Endodermal cell (in vitro differentiated cells): ENCODE measurements around the gene COL18A1. TPM values are rescaled to one million over a fixed set of nuclear protein-coding genes. Genes with fewer than 3 reads are reported as not detected.

ENCODE experiments used
- DNase-seq: peaks from one replicate; pipeline ENCODE4 v3.0.0-alpha.2; 2017
- H3K27ac ChIP-seq: 2 replicates; pipeline ENCODE4 v1.5.1; 2013; ENCODE audit warnings: mild to moderate bottlenecking, low read depth, low read length, moderate library complexity
- H3K27me3 ChIP-seq: 2 replicates; pipeline ENCODE4 v1.6.1; 2013; ENCODE audit warnings: mild to moderate bottlenecking, low read length, moderate library complexity; ENCODE audit not compliant: insufficient read depth, control insufficient read depth, poor library complexity, severe bottlenecking
- H3K36me3 ChIP-seq: 2 replicates; pipeline ENCODE4 v1.7.0; 2013; ENCODE audit warnings: mild to moderate bottlenecking, low read length, moderate library complexity; ENCODE audit not compliant: control insufficient read depth, insufficient read depth
- H3K4me1 ChIP-seq: one replicate; pipeline ENCODE4 v1.7.0; 2013; ENCODE audit warnings: low read length; ENCODE audit not compliant: control insufficient read depth, insufficient read depth
- H3K4me3 ChIP-seq: 2 replicates; pipeline ENCODE4 v1.5.1; 2013; ENCODE audit warnings: mild to moderate bottlenecking, low read length, moderate library complexity
- H3K9ac ChIP-seq: 2 replicates; pipeline ENCODE4 v1.6.1; 2013; ENCODE audit warnings: mild to moderate bottlenecking, low read length, moderate library complexity; ENCODE audit not compliant: poor library complexity, severe bottlenecking; ENCODE audit errors: extremely low read depth
- H3K9me3 ChIP-seq: 2 replicates; pipeline ENCODE4 v1.6.1; 2013; ENCODE audit warnings: mild to moderate bottlenecking, low read length, moderate library complexity; ENCODE audit not compliant: control insufficient read depth
- H3K27ac Mint-ChIP-seq: 2 replicates; pipeline ENCODE4 v1.8.0; 2020; ENCODE audit warnings: mixed read lengths
- H3K27me3 Mint-ChIP-seq: 2 replicates; pipeline ENCODE4 v1.8.0; 2021; ENCODE audit warnings: mild to moderate bottlenecking, mixed read lengths; ENCODE audit not compliant: insufficient read depth
- H3K36me3 Mint-ChIP-seq: 2 replicates; pipeline ENCODE4 v1.8.0; 2020; ENCODE audit warnings: low read depth, mixed read lengths
- H3K4me1 Mint-ChIP-seq: 2 replicates; pipeline ENCODE4 v1.8.0; 2020; ENCODE audit warnings: mixed read lengths
- H3K4me3 Mint-ChIP-seq: 2 replicates; pipeline ENCODE4 v1.8.0; 2020; ENCODE audit warnings: mild to moderate bottlenecking, moderate library complexity, mixed read lengths
- H3K9me3 Mint-ChIP-seq: 2 replicates; pipeline ENCODE4 v1.8.0; 2020; ENCODE audit warnings: mild to moderate bottlenecking, mixed read lengths
- WGBS, 2 experiments: methylation state at CpG; one replicate each; pipeline versions ENCODE4 v1.1.5 to v1.1.7; 2013; ENCODE audit warnings: missing lambda C conversion rate in 2 of 2, mixed read lengths in 1 of 2; ENCODE audit not compliant: insufficient coverage in 1 of 2, insufficient read length in 1 of 2; 5-methylcytosine and 5-hydroxymethylcytosine counted together
- total RNA-seq, 2 donors: library from RNA; stranded (reverse); fragmentation: NEBNext Ultra II Directional in 1 of 2; extraction: Animal tissue kit (Norgen Biotek cat#: 25700) in 1 of 2; gene quantifications; 2 replicates in 1 of 2; 3 replicates in 1 of 2; pipeline ENCODE4 v1.2.1, GENCODE V29; 2021
- TF ChIP-seq, protein P1 (sequence below): fragments of 200-600 bp; sonication (generic); conservative IDR thresholded peaks from 2 replicates; pipeline ENCODE4 v1.5.0; 2021; ENCODE audit warnings: antibody characterized with exemption, mild to moderate bottlenecking

Gene COL18A1
- total RNA-seq, 2 donors from 2014 or later = 332 to 398 TPM

DNA sequence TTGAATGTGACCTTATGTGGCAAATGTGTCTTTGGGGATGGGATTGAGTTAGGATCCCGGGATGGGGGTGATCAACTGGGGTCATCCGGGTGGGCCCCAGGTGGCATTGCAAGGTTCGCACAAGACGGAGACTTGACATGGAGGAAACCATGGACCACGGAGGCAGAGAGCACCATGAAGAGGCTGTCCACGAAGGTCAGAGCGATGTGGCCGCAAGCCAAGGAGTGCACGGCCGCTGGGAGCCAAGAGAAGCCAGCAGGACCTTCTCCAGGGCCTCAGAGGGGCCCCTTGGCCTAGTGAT lies 22.3 kb upstream of the COL18A1 start:
- Mint-ChIP-seq H3K27ac (no peak overlapping the region), H3K27me3 (no peaks in the 10 kb centered on the region), H3K9me3 (peaks cover 2% of the 10 kb centered on the region), H3K36me3 (no peaks in the 10 kb centered on the region), H3K4me1 (peaks cover 12% of the 10 kb centered on the region), H3K4me3 (no peak overlapping the region)
- no peak overlapping the region for H3K4me3 ChIP-seq
- H3K36me3 ChIP-seq = no peaks in the 10 kb centered on the region
- peaks cover 4% of the 10 kb centered on the region for H3K9me3 ChIP-seq
- no peaks in the 10 kb centered on the region for H3K4me1 ChIP-seq
- 95 to 97% methylated on average over 8 to 10 of the region's 10 CpGs for WGBS, 2 experiments
- TF ChIP-seq, protein P1, sequence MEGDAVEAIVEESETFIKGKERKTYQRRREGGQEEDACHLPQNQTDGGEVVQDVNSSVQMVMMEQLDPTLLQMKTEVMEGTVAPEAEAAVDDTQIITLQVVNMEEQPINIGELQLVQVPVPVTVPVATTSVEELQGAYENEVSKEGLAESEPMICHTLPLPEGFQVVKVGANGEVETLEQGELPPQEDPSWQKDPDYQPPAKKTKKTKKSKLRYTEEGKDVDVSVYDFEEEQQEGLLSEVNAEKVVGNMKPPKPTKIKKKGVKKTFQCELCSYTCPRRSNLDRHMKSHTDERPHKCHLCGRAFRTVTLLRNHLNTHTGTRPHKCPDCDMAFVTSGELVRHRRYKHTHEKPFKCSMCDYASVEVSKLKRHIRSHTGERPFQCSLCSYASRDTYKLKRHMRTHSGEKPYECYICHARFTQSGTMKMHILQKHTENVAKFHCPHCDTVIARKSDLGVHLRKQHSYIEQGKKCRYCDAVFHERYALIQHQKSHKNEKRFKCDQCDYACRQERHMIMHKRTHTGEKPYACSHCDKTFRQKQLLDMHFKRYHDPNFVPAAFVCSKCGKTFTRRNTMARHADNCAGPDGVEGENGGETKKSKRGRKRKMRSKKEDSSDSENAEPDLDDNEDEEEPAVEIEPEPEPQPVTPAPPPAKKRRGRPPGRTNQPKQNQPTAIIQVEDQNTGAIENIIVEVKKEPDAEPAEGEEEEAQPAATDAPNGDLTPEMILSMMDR = no peak
- no peaks in the 10 kb centered on the region for H3K27me3 ChIP-seq
- H3K9ac ChIP-seq = no peak overlapping the region
- DNase-seq = no peak
- H3K27ac ChIP-seq = no peak overlapping the region

DNA sequence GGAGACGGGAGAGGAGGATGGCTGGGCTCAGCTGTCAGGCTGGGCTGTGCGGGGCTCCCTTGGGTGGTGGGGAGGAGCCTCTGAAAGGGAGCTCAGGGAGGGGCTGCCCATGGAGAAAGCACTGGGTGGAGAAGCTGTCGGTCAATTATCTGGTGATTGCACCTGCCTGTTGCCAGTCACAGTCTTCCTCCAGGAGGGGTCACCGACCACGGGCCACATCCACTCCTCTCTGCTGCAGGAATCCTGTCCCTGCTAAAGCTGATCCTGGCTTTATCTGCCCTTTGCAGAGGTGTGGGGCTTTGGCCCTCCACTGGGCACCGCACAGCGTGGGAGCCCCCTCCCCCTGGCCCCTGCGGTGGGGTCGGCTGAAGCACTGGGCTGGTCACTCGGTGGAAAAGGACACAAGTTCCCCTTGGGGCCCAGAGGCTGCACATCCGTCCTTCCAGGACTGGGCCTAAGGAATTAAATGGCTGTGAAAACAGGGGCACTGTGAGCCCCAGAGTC lies 21.8 kb upstream of the COL18A1 start:
- no peak overlapping the region for H3K9ac ChIP-seq
- Mint-ChIP-seq H3K27ac (no peak overlapping the region), H3K27me3 (no peaks in the 10 kb centered on the region), H3K4me3 (no peak overlapping the region), H3K9me3 (peaks cover 2% of the 10 kb centered on the region), H3K4me1 (peaks cover 8% of the 10 kb centered on the region), H3K36me3 (no peaks in the 10 kb centered on the region)
- peak; percentile 54 for DNase-seq
- H3K9me3 ChIP-seq = no peaks in the 10 kb centered on the region
- no peak overlapping the region for H3K4me3 ChIP-seq
- H3K27me3 ChIP-seq = no peaks in the 10 kb centered on the region
- WGBS, 2 experiments = 87 to 94% methylated on average over 10 to 11 of the region's 11 CpGs
- H3K36me3 ChIP-seq = no peaks in the 10 kb centered on the region
- no peak overlapping the region for H3K27ac ChIP-seq
- no peaks in the 10 kb centered on the region for H3K4me1 ChIP-seq
- TF ChIP-seq, protein P1 = no peak

DNA sequence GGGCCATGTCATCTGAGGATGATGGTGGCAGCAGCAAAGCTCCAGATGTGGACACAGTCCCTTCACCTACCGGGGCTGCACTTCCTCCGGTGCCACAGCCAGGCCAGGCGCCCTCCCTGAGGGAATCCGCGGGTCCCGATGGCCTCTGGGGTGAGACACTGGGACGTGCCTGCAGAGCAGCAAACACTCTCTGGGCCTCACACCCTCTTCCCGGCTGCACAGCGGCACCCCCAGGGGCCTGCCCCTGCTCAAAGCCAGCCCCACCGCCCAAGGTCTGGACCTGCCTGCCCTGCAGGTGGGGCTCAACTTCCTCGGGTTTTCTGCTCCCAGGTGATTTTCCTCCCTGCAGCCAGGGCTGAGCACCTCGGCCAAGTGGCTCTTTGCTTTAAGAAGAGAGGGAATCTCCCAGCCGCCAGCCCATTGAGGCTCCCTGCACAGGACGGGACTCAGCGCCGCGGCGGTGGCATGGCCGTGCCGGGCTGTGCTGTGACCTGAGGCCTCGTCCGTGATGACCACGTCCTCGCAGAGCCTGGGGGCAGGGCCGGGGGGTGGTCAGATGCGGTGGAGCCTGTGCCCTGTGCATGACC lies 21.3 kb upstream of the COL18A1 start:
- H3K4me3 ChIP-seq = no peak overlapping the region
- TF ChIP-seq, protein P1 = peak; percentile 59
- Mint-ChIP-seq H3K4me1 (peaks cover 3% of the 10 kb centered on the region), H3K27ac (no peak overlapping the region), H3K9me3 (peaks cover 2% of the 10 kb centered on the region), H3K4me3 (no peak overlapping the region), H3K36me3 (no peaks in the 10 kb centered on the region), H3K27me3 (no peaks in the 10 kb centered on the region)
- 85 to 86% methylated on average over 24 to 26 of the region's 26 CpGs for WGBS, 2 experiments
- peak; percentile 85 for DNase-seq
- no peaks in the 10 kb centered on the region for H3K36me3 ChIP-seq
- no peak overlapping the region for H3K9ac ChIP-seq
- H3K4me1 ChIP-seq = no peaks in the 10 kb centered on the region
- no peaks in the 10 kb centered on the region for H3K9me3 ChIP-seq
- no peaks in the 10 kb centered on the region for H3K27me3 ChIP-seq
- H3K27ac ChIP-seq = no peak overlapping the region
